NCI-H446 (cell line): ENCODE results near the gene MRAP.
"Not testable (repeated sequence)": the region's sequence is repeated elsewhere in the genome, so short reads cannot be mapped to it uniquely, and the experiment has no call there.

ENCODE experiments used
- DNase-seq, 2 experiments: peaks; one replicate each; lab custom pipeline; 2025; lab: John Stamatoyannopoulos, UW

MRAP gene

DNA sequence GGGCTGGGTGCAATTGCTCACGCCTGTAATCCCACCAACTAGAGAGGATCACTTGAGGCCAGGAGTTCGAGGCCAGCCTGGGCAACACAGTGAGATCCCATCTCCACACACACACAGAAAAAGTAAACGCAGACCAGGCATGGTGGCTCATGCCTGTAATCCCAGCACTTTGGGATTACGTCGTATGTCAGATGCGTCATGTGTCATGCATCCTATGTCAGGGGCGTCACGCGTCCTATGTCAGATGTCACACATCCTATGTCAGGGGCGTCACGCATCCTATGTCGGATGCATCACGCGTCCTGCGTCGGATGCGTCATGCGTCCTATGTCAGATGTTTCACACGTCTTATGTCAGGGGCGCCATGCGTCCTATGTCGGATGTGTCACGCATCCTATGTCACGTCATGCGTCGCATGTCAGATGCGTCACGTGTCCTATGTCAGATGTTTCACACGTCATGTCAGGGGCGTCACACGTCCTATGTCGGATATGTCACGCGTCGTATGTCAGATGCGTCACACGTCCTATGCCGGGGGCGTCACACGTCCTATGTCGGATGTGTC is 1.5 kb downstream of the MRAP start:
- no peak for DNase-seq

DNA sequence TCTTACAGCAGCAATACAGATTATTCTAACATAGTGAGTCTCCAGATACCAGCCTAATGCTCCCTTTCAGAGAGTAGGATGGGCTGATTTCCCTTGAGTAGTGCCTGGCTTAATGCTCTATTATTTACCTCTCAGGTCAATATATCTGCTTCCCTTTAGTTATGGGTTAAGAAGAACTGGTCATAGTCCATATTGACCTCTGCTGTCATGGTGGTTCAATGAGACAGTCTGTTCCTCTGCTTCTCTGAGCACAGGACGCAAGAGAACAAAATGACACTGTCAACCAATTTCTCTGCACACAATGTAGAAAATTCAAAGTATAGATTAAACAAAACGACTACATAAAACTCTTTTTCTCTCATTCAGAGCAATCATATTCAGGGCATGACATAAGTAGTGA is 2.9 kb downstream of the MRAP start:
- DNase-seq, result no peak

DNA sequence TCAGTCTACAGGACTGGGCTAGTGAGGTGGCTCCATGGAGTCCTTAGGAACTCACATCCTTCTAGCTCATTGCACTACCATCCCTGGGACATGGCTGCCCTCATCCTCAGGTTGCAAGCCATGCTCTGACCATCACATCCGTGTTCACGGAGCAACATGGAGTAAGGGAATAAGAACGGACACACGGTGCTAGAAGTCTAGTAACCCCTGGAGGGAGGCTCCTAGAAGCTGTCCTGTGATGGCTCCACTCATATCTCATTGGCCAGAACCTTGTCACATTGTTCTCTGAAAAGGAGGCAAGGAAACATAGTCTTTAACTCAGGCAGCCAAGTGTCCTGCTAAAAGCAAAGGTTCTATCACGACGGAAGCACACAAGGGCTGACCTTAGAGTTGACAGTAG is 3.9 kb downstream of the MRAP start:
- DNase-seq, result no peak

DNA sequence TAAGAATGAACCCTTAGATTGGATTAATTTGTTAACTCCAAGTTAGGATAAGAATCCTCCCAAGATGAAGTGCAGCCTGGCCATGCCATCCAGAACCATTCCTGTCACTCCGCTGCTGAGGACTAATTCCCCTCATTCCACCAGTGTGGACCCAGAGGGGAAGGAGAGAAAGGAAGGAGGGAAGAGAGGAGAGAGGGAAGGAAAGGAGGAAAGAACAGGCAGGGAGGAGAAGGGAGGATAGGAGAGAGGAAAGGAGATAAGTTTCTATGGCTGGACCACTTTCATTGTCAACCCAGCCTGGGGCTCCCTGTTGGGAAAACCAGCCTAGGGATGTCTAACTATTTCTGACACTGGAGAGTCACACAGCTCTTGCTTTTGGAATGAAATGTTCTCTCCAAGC is 4.7 kb downstream of the MRAP start:
- no peak for DNase-seq

DNA sequence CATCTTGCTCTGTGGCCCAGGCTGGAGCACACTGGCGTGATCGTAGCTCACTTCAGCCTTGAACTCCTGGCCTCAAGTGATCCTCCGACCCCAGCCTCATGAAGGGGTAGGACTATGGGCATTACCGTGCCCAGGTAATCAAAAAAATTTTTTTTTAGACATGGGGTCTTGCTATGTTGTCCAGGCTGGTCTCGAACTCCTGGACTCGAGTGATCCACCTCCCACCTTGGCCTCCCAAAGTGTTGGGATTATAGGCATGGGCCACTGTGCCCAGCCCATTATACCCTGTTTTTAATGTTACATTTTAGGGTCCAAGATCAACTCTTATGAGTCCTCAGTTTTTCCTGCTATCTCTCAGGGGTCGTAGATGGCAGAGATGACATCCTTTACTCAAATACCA is 6.3 kb downstream of the MRAP start:
- DNase-seq, result no peak

DNA sequence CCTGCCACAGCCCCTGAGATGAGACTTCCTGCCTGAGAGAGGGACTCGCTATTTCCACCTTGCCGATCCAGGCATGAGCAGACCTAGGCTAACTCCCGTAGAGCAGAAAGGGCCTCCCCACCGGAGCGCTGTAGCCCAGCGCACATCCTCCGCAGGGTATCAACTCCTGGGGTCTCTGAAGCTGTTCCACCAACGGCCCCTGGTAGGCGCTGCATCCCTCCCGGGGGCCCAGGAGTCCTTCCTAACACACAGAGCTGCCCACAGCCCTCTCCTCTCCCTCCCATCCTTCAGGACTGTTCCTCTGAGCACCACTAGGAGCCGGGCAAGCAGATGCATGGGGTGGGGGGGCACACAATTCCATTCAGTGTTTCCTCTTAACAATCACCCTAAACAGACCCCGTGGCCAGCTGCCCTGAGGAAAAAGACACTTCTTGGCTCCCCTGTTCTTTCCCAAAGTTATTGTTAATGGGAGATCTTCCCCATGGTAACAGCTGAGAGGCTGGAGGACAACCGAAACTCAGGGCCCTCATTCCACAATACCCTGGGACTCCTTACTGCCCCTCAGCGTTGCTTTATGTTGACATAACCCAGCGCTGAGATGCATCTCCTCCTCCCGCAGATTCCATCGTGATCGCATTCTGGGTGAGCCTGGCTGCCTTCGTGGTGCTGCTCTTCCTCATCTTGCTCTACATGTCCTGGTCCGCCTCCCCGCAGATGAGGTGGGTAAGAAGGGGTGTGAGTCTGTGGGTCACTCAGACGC is 7.5 kb downstream of the MRAP start:
- DNase-seq, result no peak

DNA sequence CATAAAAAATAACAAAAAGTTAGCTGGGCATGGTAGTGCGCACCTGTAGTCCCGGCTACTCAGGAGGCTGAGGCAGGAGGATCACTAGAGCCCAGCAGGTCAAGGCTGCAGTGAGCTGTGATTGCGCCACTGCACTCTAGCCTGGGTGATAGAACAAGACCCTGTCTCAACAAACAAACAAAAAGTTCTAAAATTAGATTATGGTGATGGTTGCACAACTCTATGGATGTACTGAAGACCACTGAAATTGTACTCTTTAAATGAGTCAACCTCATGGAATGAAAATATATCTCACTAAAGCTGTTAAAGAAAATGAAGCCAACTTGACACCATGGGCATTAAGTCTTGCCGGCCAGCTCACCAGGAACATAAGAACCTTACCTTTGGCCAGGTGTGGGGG is 9.1 kb downstream of the MRAP start:
- no peak for DNase-seq

DNA sequence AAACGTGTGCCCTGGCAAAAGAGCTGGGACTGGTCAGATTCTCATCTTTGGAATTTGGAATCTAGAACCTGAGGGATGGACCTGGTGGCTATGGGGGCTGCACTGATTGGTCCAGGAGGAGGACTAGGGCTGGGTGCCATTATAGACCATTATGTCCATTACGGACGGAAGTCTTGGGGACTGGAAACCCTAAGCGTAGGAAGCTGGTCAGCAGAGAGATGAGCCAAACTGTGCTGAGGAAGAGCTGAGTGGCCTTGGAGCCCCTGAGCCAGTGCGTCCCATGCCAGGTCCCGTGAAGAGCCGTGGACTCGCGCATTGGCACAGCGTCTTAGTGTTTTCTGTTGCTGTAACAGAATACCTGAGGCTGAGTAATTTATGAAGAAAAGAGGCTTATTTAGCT is 10.0 kb downstream of the MRAP start:
- DNase-seq, result no peak

DNA sequence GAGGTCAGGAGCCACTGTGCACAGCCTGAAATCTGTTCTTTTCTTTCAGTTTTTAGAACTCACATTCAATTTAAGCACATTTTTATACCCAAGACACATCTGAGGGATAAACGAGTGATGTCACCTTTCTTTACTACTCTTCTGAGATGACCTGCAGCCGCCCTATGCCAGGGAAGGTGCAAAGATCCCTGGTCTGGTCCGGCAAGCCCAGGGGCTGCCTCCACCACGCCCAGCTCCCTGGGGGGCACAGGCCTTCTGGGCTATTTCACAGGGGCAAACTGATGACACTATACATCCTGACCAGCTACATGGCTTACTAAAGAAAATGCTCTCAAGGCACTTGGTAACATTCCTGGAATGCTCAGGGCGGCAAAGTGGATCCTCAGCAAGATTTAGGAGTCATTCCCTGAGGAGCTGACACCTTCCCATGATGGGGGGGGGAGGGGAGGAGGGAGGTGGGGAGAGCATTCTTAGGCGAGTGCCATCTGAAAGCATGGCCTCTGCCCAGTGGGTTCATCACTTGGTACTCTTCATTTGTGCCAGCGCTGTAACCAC is 11.3 kb downstream of the MRAP start:
- DNase-seq, result no peak

DNA sequence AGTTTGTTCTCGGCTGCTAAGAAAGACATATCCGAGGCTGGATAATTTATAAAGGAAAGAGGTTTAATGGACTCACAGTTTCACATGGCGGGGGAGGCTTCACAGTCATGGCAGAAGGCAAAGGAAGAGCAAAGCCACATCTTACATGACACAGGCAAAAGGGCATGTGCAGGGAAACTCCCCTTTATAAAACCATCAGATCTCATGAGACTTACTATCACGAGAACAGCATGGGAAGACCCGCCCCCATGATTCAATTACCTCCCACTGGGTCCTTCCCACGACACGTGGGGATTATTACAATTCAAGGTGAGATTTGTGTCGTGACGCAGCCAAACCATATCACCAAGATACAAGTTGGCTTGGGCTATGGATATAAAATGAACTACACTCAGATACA is 12.3 kb downstream of the MRAP start:
- DNase-seq, result not testable (repeated sequence)

DNA sequence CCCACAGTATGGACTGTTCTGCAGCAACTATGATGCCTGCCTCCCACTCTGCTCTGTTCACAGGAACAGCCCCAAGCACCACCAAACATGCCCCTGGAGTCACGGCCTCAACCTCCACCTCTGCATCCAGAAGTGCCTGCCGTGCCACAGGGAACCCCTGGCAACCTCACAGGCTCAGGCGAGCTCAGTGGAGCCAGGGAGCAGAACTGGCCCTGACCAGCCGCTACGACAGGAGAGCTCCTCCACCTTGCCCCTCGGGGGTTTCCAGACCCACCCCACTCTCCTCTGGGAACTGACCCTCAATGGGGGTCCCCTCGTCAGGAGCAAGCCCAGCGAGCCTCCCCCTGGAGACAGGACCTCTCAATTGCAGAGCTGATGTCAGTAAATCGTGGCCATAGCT is 13.0 kb downstream of the MRAP start:
- no peak for DNase-seq

DNA sequence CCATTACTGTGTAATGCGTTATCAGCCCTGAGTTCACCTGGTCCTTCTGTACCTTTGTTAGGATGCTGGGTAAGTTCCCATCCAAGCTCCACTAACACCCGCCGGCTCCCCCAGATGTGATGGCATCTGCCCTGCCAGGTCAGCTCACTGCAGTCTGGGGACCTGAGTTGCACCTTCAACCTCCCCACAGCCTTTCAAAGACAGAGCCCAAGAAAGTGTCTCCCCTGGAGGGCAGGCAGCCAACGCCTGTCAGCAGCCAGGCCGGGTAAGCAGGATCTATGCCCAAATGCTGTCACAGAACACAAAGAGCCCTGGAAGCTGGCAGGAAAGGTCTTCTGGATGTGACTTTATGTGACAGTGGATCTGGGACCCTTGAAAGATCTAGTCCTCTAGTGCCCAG is 13.7 kb downstream of the MRAP start:
- DNase-seq, result no peak

DNA sequence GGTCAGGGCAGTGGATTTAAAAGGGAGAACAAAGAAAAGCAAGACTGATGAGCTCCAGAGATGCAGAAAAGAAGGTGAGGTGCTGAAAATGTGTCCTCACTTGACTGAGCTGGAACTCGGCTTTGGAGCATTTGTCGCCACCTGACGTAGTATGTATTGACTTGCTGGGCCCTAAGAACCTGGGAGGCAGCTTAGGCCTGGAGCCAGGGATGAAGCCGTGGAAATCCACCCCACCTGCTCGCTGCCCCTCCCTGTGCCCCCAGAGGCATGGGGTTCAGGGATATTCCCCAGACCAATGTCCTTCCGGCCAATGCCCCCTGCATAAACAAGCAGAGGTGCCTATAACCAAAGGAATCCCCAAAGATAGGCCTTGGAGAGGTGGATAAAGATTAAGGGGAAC is 14.3 kb downstream of the MRAP start:
- DNase-seq, result no peak

DNA sequence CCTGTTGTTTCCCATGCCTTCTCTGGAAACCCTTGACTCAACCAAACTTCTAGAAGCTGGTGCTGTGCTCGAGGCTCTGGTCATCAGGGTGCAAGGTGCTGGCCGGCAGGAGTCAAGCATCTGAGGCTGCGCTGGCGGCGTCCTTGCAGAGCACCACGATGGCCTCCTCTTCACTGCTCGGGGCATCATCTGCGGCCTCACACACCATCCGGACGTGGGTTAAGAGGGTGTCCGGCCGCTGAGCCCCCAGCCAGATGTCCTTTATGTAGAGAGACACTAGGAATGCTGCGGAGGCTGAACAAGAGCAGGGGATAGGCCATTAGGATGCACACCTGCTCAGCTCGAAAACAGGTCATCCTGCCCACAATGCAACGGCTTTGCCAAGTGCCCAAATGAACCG is 16.2 kb downstream of the MRAP start:
- no peak for DNase-seq

DNA sequence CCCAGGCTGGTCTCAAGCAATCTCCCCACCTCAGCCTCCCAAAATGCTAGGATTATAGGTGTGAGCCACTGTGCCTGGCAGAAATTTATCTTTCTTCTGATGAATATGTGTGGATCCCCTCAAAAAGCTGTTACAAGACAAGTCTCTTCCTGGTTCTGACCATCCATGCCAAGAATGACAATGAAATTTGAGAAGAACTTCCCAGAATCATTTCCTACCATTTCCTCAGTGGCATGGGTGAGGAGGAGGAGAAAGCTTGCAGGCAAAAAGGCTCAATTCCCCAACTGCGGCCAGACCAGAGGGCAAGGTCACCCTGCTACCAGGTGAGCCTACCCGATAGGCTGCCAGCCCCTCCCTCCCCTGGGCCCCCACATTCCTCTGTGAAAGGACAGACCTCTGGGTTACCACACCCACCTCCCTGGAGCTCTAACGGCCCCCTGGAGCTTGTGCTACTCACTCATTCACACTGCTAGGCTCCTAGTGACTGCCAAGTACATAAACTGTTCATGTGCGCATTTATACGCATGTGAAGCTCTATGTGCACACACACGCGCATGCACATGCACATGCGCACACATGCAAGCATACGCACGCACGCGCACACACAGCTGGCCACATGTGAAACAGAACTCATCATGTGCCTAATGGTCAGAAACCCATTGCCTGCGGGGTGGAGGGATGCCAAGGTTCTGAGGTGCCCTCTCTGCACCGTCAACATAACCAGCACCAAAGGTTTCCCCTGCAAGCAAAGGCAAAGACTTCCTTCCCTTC is 17.0 kb downstream of the MRAP start:
- no peak for DNase-seq

DNA sequence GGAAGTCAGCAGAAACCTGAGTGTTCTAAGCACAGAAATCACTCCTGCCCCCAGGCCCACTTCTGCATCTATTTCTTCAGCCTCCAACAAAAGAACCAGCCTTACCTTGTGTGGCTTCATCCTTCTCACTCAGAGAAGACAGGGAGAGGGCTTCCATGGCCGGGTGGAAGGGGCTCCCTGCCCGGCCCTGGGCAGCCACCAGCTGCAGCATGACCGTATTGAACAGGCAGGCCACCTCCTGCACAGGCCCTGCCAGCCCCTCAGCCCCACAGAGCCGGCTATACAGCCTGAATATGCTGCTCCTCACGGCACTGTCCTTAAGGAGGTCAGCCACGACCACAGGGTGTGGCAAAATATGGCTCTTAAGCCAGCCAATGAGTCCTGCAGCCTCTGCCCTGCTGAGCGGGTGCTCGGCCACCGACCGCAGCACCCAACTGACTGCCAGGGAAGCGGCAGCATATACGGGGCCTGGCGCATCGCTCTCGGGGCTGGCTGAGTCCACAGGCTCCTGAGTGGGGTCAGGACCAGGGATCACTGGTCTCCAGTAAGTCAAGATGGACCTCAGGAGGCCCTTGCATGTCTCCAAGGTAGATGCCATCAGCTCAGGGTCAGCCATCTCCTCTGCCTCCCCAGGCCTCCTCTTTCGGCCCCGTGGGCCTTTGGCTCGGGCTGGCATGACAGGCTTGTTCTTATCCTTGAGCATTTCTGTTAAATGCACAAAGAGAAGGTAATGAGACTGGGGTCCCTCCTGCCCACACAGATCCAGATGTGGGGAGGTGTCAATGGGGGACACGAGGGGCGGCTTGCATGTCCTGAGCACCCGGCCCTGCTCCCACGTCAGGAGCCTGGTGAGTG is 17.9 kb downstream of the MRAP start:
- no peak for DNase-seq

DNA sequence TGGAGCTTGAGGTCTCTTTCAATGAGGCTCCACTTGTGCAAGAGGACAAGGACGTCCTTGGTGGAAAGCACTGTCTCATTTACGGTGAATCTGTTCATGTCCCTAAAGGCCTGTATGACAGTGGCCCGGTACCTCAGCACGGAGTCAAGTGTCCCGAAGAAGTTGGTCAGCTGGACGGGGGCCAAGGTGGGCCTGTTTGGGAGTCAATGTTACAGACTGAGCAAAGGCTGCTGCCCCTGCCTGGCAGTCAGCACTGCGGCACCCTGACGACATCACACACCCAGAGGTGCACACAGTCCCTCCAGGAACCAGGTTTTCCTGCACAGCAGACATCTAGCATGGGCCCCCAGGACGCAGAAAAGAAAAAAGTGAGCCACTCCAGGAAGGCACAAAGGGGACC is 19.1 kb downstream of the MRAP start:
- no peak for DNase-seq

DNA sequence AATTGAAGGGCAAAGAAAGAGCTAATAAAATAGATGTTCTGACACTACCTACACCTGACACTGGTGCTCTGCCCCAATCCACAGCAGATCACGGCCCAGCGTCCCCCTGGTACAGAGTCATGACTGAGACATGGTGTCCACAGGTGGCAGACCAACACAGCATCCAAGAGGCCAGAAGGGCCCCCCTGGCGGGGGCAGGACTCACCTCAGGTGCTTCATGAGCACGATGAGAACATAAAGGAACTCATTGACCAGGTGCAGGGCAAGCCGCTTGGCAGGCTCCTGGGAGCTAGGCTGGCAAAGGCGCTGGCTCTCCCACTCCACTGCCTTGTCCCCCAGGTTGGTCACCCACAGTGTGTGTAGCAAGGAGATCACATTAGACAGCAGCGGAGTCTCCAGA is 20.4 kb downstream of the MRAP start:
- DNase-seq, result no peak

DNA sequence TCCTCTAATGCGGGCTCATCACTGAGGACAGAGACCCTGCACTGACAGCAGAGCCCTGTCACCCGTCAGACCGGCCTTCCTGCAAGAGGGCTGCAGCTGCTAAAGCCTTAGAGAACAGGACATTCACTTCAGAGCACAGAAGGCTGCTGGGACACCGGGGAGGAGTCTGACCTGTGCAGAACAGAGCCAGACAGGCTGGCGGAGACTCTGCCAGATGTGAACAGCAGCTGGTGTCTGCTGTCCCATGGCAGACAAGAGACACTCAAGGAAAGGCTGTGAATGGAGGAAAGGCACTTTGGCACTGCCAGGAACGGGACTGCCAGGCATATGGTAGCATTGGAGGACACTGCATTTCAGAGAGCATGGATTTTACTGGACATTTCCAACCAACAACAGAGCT is 21.4 kb downstream of the MRAP start:
- DNase-seq, result no peak

DNA sequence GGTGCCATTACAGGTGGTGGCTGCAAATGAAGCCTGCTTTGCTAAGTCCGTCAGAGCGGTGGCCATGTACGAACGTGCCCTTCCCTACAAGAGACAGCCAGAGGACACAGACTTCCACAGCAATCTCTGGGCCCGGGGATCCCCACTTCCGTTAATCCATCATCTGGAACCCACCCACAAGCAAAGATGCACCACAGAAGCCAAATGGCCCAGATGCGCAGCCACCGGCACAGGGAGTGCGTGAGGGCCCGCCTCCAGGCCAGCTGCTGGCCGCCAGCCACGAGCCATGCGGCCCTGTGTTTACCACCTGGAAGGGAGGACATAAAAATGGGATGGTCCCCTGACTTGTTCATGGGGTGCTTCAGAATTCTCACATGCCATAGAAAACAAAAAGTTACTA is 22.1 kb downstream of the MRAP start:
- no peak for DNase-seq

DNA sequence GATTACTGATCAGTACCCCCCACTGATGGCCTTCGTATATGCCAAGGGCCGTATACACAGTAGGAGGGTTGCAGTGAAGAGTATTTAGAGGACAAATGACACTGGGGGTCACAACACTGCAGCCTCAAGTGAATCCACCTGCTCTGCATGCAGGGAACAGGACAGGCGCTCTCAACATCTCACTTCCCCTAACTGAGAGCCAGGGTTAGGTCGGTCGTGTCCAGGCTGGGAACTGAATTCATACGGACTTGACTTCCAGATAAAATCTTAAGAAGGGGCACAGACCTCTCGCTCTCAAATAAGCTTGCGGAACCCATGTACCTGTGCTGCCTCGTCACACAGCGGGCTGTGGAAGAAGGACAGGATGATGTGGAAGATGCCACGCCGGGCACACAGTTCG is 22.8 kb downstream of the MRAP start:
- DNase-seq, result no peak

DNA sequence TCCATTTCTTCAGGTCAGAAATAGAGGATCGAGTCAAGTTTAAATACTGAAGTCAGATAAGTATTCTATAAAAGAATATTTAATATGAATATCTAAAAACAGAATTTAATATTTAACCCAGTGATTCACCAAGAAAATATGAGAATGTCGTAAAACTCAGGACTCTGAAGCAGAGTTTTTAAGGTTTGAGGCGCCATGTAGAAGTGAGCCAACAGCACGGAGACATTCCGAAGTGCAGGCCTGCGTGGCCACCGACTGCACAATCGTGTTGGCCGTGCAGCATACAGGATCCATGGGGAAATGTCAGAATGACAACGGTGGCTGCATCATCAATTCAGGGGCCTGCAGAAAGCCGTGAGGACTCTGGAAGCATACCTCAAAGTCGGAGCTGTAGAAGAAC is 23.4 kb downstream of the MRAP start:
- DNase-seq, result no peak
